HG03432 (cell line): ENCODE data around the gene CRYBA4.
"Not testable (repeated sequence)": the region's sequence is repeated elsewhere in the genome, so short reads cannot be mapped to it uniquely, and the experiment has no call there.

Experiments
- ATAC-seq: cut with Tn5 transposase; IDR thresholded peaks from one replicate; pipeline ENCODE4 v1.9.1; 2021; ENCODE audit warnings: mild to moderate bottlenecking, moderate library complexity; ENCODE audit not compliant: unreplicated experiment

Gene CRYBA4

DNA sequence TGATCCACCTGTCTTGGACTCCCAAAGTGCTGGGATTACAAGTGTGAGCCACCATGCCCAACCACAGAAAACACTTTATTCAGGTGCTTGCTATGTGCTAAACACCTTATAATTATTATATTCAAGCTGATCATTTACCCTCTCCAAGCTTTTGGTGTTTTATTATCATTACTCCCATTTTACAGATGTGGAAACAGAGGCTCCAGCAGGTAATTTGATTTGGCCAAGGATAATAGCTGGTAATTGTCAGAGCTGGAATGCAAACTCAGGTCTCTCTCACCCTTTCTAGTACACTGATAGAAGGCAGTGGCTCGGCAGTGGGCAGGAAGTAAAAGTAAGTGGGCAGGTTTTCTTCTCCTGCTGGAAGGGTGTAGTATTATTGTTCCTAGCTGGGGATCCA, 28.0 kb upstream of the CRYBA4 start:
- ATAC-seq: no peak

DNA sequence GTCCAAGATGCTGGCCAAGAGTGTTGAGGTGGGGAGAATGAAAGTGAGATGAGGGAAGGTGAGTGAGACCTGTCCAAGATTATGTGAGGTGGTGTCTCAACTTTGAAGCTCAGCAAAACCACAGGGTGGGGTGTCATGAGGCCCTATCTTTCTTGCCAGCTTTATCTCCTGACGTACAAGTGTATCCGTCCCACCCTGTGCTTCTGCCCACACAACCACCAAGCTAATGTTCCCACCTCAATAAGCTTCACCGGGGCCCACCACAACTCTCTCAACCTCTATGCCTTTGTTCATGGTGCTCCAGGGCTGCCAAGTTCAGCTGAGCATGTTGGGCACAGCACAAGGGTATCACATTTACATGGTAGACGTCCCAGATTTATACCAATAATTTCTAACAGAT, 24.7 kb upstream of the CRYBA4 start:
- no peak for ATAC-seq

DNA sequence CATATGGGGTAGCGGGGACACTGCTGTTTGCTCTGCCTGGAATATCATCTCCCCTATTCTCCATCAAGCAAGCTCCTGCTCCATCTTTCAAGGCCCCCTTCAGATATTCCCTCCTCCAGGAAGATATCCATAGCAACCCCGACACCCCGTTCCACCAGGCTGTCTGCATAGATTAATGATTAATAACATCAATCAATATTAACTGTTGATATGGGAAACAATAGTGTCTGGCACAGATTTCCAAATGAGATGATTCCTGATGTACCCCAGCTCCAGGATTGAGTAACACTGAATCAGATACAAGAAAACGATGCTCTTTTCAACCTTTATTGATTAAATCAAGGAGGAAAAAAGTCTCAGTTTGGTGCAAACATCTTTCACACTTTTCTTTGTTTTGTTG, 24.3 kb upstream of the CRYBA4 start:
- no peak for ATAC-seq

- ATAC-seq: no peak
Observed at GRCh38 chr22:26599505-26599904, 22.3 kb upstream of the CRYBA4 start.

- no peak for ATAC-seq
Observed at GRCh38 chr22:26601726-26602125, 20.0 kb upstream of the CRYBA4 start.

DNA sequence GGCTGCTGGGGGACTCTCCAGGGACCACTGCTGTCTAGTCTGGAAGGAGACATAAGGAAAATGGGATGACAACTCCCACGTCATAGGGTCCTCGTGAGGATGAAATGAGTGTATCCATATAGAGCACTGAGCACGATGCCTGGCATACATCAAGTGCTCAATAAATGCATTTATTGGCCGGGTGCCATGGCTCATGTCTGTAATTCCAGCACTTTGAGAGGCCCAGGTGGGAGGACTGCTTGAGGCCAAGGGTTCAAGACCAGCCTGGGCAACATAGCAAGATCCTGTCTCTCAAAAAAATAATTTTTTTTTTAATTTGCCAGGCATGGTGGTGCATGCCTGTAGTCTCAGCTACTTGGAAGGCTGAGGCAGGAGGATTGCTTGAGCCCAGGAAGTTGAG, 19.6 kb upstream of the CRYBA4 start:
- no peak for ATAC-seq

DNA sequence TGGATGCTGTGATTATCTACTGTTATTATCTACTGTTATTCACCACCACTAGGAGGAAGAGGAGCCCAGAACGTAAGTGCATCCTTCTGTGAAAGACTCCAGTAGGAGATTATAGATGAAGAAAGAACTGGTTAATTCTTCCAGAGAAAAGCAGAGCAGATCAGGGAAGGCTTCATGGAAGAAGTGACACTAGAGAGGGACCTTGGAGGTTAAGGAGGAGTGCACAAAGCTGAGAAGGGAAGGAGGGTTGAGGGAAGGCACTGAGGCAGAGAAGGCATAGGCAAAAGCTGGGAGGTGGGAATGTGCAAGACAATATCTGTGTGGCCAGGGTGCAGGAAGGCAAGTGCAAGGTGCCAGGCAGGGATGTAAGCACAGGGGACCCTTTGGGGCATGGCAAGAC, 17.4 kb upstream of the CRYBA4 start:
- no peak for ATAC-seq

- ATAC-seq: no peak
Observed at GRCh38 chr22:26606611-26607010, 15.2 kb upstream of the CRYBA4 start.

DNA sequence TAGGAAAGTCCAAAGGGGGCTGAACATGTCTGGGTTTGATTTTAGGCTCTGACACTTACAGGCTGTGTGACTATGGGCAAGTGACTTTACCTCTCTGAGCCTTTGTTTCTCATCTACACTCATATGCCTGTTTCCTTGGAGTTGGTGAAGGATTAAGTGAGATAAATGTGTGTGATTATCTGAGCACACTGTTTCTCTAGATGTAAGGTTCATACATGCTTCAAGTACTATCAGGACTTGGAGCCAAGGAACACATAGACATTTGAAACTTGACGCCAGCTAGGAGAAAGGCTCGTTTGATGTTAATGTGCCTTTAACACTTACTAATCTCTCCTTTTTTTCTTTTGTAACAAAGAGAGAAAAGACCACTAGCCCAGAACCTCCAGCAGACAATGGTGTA, 13.6 kb upstream of the CRYBA4 start:
- no peak for ATAC-seq

GRCh38 chr22:26609287-26609686, 12.5 kb upstream of the CRYBA4 start:
- no peak for ATAC-seq

DNA sequence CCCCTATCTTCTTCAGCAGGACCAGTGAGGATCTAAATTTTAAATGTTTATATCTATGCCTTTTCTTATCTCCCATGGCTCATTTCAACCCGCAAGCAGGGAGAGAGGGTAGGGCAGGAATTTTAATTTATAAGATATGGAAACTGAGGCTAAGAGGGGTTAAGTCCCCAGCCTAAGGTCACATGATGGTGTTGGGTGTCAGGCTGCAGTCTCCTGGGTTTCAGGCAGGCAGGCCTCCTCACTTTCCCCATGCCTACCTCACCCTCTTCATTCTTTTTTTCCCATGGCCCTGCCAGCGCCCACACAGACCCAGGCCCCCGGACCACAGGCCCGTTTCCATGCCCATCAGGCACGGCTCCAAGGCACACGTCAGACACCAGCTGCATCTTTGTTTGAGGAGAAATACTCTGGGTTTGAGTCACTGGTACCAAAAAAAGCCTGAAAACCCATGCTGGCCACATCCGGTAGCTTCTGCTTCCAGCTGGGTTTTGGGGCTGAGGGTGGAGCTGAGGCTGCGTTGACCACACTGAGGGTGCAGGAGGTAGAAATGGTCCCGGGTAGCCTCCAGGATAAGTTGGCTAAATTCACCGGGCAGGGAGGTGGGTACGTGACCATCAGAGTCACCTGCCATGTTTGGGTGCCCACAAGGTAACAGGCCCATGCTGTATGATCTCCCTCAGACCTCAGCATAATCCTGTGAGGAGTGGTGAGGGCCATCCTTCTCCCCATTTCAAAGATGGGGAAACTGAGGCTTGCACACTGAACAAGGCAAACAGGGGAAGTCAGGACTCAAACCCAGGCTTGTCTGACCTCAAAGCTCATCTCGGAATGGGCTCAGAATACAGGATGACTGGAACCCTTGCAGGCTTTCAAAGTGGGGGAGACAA, 11.4 kb upstream of the CRYBA4 start:
- peak; percentile 85 for ATAC-seq

- no peak for ATAC-seq
Observed at GRCh38 chr22:26610996-26611395, 10.8 kb upstream of the CRYBA4 start.

DNA sequence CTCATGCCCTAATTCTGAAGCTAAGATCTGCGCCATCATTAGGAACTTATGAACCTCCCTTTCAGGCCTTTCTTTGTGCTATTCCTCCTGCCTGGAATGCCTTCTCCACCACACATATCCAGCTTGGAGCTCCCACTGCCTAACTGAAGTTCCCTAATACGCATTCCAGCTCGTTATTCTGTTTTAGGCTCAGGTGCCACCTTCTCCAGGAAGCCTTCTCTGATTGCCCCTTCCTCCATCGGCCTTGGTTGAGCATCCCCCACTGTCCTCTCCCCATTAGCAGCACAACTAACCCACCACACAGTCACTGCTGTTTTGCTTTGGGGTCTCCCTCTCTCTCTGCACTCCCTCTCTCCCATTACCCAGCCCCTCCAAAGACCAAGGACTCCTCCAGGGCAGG, 9.1 kb upstream of the CRYBA4 start:
- ATAC-seq: no peak

DNA sequence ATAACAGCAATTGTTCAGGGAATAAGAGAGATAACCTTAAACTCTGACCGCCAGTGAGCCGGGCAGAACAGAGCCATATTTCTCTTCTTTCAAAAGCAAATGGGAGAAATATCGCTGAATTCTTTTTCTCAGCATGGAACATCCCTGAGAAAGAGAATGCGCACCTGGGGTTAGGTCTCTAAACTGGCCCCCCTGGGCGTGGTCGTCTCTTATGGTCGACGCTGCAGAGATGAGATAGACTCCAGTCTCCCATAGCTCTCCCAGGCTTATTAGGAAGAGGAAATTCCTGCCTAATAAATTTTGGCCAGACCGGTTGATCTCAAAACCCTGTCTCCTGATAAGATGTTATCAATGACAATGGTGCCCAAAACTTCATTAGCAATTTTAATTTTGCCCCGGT, 8.0 kb upstream of the CRYBA4 start:
- ATAC-seq: not testable (repeated sequence)

DNA sequence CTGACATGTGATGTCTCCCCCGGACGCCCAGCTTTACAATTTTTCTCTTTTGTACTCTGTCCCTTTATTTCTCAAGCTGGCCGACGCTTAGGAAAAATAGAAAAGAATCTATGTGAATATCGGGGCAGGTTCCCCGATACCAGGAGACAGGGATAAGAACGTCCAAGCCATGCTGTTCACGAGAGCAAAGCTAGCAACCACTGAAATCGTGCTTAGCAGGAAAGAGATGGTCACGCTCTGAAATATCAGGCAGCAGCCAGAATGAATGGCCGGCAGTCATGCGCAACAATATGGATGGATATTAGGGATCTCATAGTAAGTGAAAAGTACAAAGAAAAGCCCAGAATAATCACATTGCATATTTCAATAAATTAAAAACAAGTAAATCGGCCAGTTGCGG, 7.4 kb upstream of the CRYBA4 start:
- no peak for ATAC-seq

GRCh38 chr22:26615149-26615548, 6.6 kb upstream of the CRYBA4 start:
- peak; percentile 51 for ATAC-seq

DNA sequence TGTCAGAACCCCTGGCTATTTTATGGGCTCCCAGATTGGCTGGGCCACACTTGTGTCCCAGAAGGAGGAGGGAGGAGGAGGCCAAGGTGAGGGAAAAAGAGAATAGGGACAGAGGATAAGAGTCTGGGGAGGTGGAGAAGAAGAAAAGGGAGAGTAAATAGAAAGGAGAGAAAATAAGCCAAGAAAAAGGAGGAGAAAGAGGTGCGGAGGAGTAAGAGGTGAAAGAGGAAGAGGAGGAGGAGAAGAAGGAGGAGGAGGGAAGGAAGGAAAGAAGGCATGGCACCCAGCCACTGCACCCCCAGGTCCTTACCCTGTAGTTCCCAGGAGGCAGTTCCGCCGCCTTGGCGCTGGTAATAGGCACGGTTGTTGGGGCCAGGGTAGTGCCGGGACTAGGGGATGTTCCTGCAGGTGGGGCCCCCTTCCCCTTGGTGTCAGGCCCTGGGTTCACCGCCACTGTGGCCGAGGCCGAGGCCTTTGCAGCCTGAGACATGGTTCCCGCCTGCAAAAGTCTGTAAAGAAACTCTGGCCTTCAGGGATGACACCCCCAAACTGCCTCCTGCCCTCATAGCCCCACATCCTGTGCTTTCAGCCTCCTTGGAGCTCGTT, 5.8 kb upstream of the CRYBA4 start:
- no peak for ATAC-seq

DNA sequence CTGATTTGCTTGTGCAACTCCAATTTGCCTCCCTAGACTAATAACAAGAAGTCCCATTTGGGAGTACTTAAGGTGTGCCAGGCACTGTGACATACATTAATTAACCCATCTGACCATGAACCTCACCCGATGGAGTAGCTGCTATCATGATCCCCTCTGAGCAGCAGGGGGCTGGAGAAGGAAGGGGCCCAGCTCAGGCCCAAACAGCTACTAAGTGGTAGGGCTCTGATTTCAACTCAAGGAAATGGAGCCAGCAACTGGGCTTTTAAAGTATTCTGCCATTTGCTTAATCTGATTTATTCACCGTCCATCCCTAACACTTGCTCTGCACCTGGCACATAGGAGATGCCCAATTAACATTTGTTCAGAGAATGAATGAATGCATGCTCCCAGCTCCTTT, 5.1 kb upstream of the CRYBA4 start:
- ATAC-seq: no peak

GRCh38 chr22:26617271-26618199, 4.2 kb upstream of the CRYBA4 start, which contains the start of gene CRYBB1:
Gene CRYBB1, minus strand, starts transcription at chr22:26618027. Its CDS starts 1,708 bp downstream, at chr22:26616319.
- no peak for ATAC-seq

GRCh38 chr22:26618455-26618854, 3.3 kb upstream of the CRYBA4 start:
- ATAC-seq: no peak

DNA sequence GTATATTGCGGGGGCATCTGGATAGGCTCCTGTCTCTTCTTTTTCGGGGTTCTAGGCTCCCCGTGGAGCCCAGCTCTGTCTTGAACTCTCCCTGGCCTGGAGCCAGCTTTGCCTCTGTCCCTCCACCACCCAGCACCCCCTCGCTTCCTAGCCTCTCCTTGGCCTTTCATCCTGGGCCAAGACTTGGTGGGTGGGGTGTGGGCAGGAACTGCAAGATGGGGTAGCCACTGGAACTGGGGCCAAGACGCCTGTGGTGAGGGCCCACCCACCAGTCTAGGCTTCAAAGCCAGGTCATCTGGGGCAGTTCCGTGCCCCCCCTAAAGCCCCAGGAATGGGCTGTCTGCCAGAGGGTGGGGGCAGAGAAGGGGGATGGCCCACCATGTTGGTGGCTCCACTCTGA, 2.3 kb upstream of the CRYBA4 start:
- no peak for ATAC-seq
